NCI-H226 (cell line): ENCODE measurements around the gene RPS19BP1.

Experiments
- DNase-seq: peaks from one replicate; pipeline ENCODE4 v3.0.0-alpha.2; 2015

Gene RPS19BP1

GRCh38 chr22:39532215-39533073 is at the start of gene RPS19BP1:
Gene RPS19BP1 (minus strand): TSS chr22:39532748. CDS start chr22:39532738, 10 bp downstream.
- DNase-seq, result peak; percentile 91

- no peak for DNase-seq
Observed at GRCh38 chr22:39581303-39581702, 48.8 kb upstream of the RPS19BP1 start.

GRCh38 chr22:39580795-39581194 is 48.2 kb upstream of the RPS19BP1 start:
- DNase-seq, result no peak

GRCh38 chr22:39580006-39580441 is 47.5 kb upstream of the RPS19BP1 start:
- no peak for DNase-seq

- DNase-seq, result no peak
Observed at GRCh38 chr22:39577900-39578299, 45.4 kb upstream of the RPS19BP1 start.

- no peak for DNase-seq
Observed at GRCh38 chr22:39577366-39577765, 44.8 kb upstream of the RPS19BP1 start.

- DNase-seq, result no peak
Observed at GRCh38 chr22:39576027-39576426, 43.5 kb upstream of the RPS19BP1 start.

- DNase-seq, result no peak
Observed at GRCh38 chr22:39575552-39575825, 42.9 kb upstream of the RPS19BP1 start.

GRCh38 chr22:39574779-39575551 is 42.4 kb upstream of the RPS19BP1 start:
- peak; percentile 61 for DNase-seq

- DNase-seq, result no peak
Observed at GRCh38 chr22:39571538-39571937, 39.0 kb upstream of the RPS19BP1 start.

- DNase-seq, result no peak
Observed at GRCh38 chr22:39570665-39571064, 38.1 kb upstream of the RPS19BP1 start, which contains the start of gene CACNA1I. Gene CACNA1I (plus strand): TSS chr22:39570753. CDS start chr22:39570753, 0 bp downstream.

- no peak for DNase-seq
Observed at GRCh38 chr22:39570226-39570625, 37.7 kb upstream of the RPS19BP1 start.

- no peak for DNase-seq
Observed at GRCh38 chr22:39569066-39569465, 36.5 kb upstream of the RPS19BP1 start.

GRCh38 chr22:39568278-39568981 is 35.9 kb upstream of the RPS19BP1 start:
- no peak for DNase-seq

GRCh38 chr22:39567135-39567946 is 34.8 kb upstream of the RPS19BP1 start:
- no peak for DNase-seq

GRCh38 chr22:39565414-39565944 is 32.9 kb upstream of the RPS19BP1 start:
- DNase-seq, result no peak

- no peak for DNase-seq
Observed at GRCh38 chr22:39563571-39564428, 31.3 kb upstream of the RPS19BP1 start.

- DNase-seq, result no peak
Observed at GRCh38 chr22:39562839-39563489, 30.4 kb upstream of the RPS19BP1 start.

- DNase-seq, result no peak
Observed at GRCh38 chr22:39560127-39560526, 27.6 kb upstream of the RPS19BP1 start.

- no peak for DNase-seq
Observed at GRCh38 chr22:39559456-39560105, 27.0 kb upstream of the RPS19BP1 start.
